Retinal pigment epithelial cell (primary cell): ENCODE results near the gene TRPM2.

Experiments used
- DNase-seq: peaks from one replicate; pipeline ENCODE4 v3.0.0-alpha.2; 2010; ENCODE audit warnings: low read depth
- H3K4me3 ChIP-seq: 2 replicates; pipeline ENCODE4 v1.5.1; 2011; ENCODE audit warnings: mild to moderate bottlenecking, low read length, control low read depth, moderate library complexity
- TF ChIP-seq, protein P1 (sequence below): conservative IDR thresholded peaks from 2 replicates; pipeline ENCODE4 v1.5.1; 2011; ENCODE audit warnings: low read depth, low read length, control low read depth, inconsistent platforms

Gene TRPM2

GRCh38 chr21:44466351-44466954, 113.0 kb downstream of the TRPM2 start:
- H3K4me3 ChIP-seq = no peak overlapping the region
- DNase-seq = no peak
- TF ChIP-seq, protein P1, sequence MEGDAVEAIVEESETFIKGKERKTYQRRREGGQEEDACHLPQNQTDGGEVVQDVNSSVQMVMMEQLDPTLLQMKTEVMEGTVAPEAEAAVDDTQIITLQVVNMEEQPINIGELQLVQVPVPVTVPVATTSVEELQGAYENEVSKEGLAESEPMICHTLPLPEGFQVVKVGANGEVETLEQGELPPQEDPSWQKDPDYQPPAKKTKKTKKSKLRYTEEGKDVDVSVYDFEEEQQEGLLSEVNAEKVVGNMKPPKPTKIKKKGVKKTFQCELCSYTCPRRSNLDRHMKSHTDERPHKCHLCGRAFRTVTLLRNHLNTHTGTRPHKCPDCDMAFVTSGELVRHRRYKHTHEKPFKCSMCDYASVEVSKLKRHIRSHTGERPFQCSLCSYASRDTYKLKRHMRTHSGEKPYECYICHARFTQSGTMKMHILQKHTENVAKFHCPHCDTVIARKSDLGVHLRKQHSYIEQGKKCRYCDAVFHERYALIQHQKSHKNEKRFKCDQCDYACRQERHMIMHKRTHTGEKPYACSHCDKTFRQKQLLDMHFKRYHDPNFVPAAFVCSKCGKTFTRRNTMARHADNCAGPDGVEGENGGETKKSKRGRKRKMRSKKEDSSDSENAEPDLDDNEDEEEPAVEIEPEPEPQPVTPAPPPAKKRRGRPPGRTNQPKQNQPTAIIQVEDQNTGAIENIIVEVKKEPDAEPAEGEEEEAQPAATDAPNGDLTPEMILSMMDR = no peak

GRCh38 chr21:44466996-44467858, 113.8 kb downstream of the TRPM2 start:
- TF ChIP-seq, protein P1 = no peak
- DNase-seq = no peak
- H3K4me3 ChIP-seq = no peak overlapping the region

- TF ChIP-seq, protein P1 = no peak
- H3K4me3 ChIP-seq = no peak overlapping the region
- DNase-seq = no peak
These were observed 114.4 kb downstream of the TRPM2 start for GRCh38 chr21:44467859-44468195.

GRCh38 chr21:44471341-44471740, 117.9 kb downstream of the TRPM2 start:
- no peak for DNase-seq
- no peak overlapping the region for H3K4me3 ChIP-seq
- TF ChIP-seq, protein P1 = no peak

- no peak for DNase-seq
- H3K4me3 ChIP-seq = no peak overlapping the region
- TF ChIP-seq, protein P1 = no peak
These were observed 118.6 kb downstream of the TRPM2 start for GRCh38 chr21:44471996-44472395.

GRCh38 chr21:44473915-44474555, 120.6 kb downstream of the TRPM2 start:
- TF ChIP-seq, protein P1 = no peak
- DNase-seq = no peak

More at GRCh38 chr21:44473915-44474555, 120.6 kb downstream of the TRPM2 start:
- no peak overlapping the region for H3K4me3 ChIP-seq
